SW480 (cell line): ENCODE results near the gene ATG9A.
"Not testable (repeated sequence)": the region's sequence is repeated elsewhere in the genome, so short reads cannot be mapped to it uniquely, and the experiment has no call there.

Source experiments
- DNase-seq: peaks from one replicate; pipeline ENCODE4 v3.0.0-alpha.2; 2016; ENCODE audit warnings: low spot score

The ATG9A gene, protein sequence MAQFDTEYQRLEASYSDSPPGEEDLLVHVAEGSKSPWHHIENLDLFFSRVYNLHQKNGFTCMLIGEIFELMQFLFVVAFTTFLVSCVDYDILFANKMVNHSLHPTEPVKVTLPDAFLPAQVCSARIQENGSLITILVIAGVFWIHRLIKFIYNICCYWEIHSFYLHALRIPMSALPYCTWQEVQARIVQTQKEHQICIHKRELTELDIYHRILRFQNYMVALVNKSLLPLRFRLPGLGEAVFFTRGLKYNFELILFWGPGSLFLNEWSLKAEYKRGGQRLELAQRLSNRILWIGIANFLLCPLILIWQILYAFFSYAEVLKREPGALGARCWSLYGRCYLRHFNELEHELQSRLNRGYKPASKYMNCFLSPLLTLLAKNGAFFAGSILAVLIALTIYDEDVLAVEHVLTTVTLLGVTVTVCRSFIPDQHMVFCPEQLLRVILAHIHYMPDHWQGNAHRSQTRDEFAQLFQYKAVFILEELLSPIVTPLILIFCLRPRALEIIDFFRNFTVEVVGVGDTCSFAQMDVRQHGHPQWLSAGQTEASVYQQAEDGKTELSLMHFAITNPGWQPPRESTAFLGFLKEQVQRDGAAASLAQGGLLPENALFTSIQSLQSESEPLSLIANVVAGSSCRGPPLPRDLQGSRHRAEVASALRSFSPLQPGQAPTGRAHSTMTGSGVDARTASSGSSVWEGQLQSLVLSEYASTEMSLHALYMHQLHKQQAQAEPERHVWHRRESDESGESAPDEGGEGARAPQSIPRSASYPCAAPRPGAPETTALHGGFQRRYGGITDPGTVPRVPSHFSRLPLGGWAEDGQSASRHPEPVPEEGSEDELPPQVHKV

DNA sequence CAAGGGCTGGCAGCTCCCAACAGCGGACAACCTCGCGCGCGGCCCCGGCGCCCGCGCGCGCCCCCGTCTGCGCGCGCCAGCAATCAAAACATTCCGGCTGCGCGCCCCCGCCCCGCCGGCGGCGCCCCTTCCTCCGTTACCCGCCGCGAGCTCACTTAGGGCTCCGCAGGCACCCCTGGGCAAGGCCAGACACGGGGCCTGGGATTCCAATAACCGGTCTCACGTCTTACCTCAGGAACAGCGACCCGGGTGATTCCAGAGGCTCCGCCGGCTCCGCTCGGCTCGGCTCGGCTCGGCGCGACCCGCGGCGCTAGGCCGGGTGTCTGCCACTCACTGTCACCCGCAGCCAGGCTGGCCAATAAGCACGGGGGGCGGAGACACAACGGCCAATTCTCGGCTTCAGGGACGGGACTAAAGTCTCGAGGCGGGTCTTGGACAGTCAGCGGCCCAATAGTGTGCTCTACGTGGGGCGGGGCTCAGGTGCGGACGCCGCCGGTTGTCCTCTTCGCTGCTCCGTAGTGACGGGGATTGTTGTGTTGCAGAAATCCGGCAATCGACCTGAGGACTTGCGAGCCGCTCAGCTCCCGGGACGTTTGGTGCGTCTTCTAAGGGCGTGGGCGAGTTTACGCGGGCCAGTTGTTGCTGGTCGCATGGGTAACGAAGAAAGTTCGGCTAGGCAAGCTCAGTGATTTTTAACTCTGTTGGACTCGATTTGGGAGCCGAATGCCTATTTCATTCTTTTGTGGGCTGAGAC, at the start of gene ATG9A, which contains the start of gene ANKZF1:
Gene ATG9A, minus strand, starts transcription at position 332 of the 754 bp plus-strand sequence. CDS start 1,612 bp downstream, outside the sequence.
Gene ANKZF1, plus strand, starts transcription at position 502 of the 754 bp plus-strand sequence. CDS start 452 bp downstream, outside the sequence.
- DNase-seq, result peak; percentile 99

DNA sequence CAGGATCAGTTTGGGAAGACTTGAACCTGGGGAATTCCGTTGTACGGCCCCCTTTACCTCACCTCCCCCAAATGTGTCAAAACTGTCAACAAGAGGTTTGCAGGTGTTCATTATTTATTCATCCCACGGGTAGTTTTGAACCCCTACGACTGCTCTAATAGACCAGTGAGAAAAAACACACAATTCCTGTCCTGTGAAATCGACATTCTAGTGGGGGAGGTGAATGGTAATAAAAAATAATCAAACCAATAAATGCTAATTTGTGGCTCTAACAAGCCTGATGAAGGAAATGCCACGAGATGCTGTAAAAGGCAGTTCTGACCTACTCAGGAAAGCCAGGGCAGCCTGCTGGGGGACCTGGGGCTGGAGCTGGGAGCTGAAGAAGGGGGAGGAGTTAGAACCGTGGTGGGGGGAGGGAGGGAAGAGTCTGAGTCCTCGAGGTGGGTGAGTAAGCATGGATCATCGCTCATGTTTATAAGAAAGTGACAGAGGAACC, 49.3 kb upstream of the ATG9A start:
- DNase-seq, result no peak

DNA sequence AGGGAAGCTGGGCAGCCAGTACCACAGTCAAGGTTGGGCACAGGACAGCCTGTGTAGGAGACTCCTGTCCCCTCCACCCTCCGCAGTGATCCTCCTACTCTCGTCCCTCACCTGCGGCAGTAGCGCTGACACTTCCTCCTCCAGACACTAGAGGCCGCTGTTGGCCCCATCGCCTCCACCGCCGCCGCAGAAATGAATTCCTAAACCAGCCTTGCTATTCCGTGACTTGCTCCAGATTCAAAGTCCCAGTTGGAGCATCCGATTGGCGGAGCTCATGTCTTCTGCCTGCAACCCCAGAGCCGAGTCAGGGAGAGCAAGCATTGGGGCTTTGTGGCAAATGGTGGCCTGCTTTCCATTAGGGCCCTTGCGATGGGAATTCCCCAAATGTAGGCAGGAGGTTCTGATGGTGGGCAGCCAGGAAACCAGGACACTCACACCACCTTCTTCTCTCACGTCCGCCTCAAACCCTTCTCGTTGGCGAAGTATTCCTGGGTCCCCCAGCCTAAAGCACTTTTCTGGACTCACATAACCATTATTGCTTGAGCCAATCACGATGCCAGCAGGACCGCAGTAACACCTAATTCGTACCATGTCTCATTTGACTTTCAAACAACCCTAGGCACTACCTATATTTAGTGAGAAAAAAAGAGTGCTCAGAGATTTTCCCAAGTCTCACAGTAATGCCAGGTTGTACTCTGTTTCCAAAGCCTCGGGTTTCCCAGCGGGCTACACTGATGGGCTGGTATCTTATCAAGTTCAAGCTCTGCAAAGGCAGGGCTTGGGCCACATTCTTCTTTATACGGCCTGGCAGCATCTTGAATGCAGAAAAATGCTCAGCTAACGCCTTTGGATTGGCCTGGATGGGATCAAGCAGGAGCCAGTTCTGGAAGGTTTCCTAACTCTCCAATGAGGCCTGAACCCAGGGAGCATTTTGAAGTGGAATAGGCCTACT, 48.5 kb upstream of the ATG9A start:
- peak; percentile 76 for DNase-seq

DNA sequence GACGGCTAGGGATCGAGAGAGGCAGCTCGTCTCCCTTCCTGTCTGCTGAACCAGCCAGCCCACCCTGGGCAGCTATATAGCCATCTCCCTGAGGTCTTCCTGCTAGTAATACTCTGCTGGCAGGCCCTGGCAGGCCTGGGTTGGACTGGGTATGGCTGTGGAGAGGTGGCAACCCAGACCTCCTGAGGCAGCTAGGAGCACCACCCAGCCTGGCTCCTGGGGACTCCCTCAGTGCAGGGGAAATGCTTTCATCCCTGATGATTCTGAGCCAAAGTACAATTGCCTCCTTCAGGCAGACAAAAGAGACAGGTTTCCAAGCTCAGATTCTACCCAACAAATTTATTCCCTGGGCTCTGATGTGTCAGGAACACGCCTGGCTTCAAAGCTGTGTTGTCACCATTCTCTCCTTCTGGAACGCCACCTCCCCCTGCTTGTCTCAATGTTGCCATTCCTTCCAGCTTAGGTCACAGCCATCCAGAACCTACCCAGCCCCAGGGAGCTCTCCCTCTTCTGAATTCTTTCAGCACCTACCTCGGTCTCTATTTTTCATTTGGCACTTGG, 45.0 kb upstream of the ATG9A start:
- peak; percentile 81 for DNase-seq

DNA sequence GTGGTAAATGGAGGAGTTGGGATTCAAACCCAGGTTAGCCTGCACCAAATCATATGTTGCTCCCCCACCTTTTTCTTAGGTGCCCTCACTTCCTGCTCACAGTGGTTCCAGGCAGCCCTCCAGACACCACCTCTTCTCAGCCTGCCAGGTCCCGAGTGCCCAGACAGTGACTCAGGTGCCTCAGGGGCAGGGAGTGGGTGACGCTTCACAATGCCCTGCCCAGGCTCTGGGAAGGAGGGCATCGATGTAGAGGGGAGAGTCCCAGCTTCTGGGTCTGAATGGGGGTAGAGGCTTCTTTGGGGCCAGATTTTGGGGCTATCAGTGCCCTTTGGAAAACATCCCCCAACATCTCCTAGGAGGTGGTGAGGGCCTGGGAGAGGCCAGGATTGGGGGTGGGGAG, 44.5 kb upstream of the ATG9A start:
- DNase-seq, result no peak

DNA sequence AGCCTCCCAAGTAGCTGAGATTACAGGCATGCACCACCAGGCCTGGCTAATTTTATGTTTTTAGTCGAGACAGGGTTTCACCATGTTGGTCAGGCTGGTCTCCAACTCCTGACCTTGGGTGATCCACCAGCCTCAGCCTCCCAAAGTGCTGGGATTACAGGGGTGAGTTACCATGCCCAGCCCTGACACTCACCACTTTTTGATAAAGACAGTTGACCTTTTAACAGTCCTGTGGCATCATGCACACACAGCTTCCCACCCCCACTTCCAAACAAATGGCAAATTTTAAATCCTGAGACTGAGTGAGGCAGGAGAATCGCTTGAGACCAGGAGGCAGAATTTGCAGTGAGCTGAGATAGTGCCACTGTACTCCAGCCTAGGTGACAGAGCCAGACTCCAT, 43.6 kb upstream of the ATG9A start:
- no peak for DNase-seq

DNA sequence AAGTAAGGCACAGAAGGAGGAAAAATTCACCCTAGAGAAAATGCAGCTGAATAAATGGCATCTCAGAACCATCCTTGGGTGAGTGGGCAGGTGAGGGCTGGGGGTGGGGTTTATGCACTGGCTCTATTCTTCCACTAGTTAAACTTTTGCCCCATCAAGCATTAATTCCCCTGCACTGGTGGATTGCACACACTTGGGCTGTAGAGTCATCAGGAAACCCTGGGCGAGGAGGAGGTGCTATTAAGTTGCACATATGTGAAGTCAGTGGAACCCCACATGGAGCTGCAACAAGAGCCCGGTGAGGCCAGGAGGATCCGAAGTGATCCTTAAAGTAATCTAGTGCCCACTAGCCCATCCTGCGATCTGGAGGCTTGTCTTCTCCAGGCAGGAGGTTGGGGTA, 42.9 kb upstream of the ATG9A start:
- DNase-seq, result no peak

DNA sequence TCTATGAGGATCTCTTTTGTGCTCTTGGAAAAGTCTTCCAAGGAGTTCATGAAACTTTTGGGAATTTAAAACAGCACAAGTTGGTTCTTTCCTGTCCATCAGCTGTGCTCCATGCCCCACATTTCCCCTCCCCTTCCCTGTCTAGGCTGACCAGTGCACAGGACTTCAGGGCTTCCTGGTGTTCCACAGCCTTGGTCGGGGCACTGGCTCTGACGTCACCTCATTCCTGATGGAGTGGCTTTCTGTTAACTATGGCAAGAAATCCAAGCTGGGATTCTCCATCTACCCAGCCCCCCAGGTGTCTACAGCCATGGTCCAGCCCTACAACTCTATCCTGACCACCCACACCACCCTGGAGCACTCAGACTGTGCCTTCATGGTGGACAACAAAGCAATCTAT, 41.6 kb upstream of the ATG9A start:
- no peak for DNase-seq

DNA sequence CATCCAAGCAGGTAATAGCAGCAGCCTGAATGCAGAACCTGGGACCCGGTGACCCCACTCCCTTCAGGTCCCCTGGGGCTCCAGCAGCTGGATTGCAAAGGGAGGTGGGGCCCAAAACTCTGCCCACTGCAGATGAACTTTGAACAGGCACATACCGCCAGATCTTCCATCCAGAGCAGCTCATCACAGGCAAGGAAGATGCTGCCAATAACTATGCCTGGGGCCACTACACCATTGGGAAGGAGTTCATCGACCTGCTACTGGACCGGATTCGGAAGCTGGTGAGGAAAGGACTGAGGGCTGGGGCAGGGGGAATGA, 40.6 kb upstream of the ATG9A start:
- DNase-seq, result no peak

DNA sequence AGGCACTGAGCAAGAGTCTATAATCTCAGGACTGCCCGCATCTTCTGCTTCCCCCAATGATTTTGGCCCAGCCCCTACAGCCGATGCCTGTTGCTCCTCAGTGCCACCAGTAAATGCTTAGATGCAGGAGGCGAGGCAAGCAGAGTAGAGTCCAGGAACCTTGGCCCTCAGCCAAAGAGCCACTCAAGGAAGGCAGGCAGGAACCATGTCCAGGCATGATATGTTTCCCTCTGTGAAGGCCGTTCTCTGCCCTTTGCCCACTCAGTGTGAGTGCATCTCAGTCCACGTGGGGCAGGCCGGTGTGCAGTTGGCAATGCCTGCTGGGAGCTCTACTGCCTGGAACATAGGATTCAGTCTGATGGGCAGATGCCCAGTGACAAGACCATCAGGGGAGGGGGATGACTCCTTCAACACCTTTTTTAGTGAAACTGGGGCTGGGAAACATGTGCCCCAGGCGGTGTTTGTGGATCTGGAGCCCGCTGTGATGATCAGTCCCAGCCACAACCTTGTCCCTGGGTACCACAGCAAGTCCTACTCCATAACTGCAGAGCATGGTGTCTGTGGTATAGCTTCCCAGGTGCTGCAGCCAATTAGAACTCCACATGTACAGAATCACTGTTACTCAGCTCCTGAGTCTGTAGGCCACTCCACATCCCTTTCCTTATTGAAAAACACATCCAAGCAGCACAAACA, 40.1 kb upstream of the ATG9A start:
- DNase-seq, result no peak

DNA sequence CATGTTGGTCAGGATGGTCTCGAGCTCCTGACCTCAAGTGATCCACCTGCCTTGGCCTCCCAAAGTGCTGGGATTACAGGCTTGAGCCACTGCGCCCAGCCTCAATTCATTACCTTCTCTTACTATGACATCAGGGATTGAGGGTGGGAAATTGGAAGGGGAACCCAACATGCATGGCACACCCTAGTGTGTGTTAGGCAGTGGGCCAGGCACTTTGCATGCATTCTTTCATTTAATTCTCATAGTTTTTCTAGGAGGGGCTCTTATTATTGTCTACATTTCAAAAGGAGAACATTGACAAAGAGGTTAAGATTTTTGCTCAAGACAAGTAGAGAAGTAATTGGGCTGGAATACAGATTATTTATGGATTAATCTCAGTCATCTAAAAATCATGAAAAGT, 38.9 kb upstream of the ATG9A start:
- no peak for DNase-seq

DNA sequence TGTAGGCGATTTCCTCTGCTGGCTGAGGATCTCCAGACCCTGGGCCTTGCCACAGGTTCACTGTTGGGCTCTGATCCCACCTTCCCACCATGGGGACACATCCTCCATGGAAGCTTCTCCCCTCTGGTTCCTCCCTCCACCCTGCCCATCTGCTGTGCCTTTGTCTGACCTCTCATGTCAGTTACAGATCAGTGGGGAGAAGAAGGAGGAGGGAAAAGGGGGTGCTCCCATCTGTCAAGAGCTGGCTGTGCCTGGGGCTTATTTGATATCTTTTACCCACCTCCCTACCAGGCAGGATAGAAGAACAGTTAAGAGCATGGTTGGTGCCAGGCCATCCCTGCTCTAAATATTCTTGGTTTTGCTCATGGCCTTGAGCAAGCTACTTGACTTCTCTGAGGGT, 37.5 kb upstream of the ATG9A start:
- DNase-seq, result no peak

DNA sequence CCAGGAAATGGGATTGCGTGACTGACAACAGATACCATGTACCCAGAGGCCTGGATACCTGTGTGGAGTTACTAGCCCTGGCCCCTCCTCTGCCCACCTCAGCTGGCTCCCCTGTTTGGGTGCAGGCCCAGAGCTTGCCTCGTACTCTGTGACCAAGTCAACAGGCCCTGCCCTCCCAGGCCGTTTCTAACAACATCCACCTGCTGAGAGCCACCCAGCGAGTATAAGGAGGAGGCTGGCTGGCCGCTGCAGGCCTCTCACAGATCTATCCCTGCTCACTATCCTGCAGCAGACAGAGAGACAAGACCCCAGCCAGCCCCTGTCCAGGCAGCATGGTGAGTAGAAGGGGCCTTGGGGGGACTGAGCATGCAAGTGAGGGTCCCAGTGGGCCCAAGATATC, 36.8 kb upstream of the ATG9A start:
- DNase-seq, result no peak

DNA sequence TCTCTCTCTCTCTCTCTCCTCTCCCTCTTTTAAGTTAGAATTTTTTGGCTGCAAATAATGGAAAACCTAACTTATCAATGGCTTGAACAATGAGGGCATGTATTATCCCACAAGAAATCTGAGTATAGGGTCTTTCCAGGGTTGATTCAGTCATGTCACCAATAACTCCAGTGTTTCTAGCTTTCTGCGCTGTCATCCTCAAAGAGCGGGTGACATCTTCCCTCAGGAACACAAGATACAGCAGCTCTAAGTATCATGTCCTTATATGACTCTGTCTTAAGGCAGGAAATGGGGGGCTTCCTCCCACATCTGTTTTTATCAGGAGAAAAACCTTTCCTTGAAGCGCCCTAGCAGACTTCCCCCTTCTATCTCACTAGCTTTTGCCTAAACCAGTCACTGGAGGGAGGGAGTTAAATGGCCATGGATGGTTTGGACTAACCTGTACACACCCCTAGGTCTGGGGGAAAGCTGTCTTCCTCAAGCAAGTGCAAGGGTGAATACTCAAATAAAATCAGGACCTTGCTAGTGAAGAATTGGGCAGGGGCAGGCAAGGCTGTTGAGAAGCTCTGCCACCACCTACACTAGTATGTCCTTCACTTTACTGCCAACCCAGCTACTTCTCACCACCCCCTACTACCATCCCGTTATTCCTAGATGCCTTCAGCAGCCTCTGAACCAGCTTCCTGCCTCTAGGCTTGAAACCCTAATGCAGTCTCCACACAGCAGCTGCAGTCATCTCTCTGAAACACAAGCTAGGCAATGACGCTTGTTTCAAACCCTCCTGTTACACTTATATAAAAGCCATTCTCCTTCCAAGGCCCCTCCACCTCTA, 31.8 kb upstream of the ATG9A start:
- DNase-seq, result no peak

DNA sequence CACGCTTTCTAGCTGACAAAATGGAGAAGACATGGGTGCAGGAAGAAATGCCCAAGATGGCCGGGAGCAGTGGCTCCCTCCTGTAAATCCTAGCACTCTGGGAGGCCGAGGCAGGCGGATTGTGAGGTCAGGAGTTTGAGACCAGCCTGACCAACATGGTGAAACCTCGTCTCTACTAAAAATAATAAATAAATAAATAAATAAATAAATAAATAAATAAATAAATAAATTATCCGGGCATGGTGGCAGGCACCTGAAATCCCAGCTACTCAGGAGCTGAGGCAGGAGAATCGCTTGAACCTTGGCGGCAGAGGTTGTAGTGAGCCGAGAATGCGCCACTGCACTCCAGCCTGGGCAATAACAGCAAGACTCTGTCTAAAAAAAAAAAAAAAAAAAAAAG, 29.5 kb upstream of the ATG9A start:
- not testable (repeated sequence) for DNase-seq

DNA sequence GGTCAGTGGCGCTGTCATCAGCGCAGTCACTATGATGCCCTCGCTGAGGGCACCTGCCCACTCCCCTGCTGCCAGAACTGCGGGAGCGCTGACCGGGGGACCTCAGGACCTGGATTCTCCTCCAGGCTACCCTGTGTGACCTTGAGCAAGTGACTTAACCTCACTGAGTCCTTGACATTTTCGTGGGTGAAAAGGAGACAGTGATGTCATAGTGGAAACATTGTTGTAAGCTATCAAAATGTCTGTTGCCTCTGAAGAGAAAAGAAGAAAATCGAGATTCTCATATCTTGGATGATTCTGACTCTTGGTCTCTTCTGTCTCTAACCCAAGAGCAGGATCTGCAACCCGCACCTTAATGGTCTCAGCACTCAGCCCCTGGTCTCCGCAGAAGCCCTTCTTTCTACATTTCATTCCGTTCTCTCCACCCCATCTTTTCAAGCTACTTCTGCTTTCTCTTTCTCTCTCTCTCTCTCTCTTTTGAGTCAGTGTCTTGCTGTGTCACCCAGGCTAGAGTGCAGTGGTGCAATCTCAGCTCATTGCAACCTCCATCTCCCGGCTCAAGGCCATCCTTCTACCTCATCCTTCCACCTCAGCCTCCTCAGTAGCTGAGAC, 25.3 kb upstream of the ATG9A start:
- no peak for DNase-seq

DNA sequence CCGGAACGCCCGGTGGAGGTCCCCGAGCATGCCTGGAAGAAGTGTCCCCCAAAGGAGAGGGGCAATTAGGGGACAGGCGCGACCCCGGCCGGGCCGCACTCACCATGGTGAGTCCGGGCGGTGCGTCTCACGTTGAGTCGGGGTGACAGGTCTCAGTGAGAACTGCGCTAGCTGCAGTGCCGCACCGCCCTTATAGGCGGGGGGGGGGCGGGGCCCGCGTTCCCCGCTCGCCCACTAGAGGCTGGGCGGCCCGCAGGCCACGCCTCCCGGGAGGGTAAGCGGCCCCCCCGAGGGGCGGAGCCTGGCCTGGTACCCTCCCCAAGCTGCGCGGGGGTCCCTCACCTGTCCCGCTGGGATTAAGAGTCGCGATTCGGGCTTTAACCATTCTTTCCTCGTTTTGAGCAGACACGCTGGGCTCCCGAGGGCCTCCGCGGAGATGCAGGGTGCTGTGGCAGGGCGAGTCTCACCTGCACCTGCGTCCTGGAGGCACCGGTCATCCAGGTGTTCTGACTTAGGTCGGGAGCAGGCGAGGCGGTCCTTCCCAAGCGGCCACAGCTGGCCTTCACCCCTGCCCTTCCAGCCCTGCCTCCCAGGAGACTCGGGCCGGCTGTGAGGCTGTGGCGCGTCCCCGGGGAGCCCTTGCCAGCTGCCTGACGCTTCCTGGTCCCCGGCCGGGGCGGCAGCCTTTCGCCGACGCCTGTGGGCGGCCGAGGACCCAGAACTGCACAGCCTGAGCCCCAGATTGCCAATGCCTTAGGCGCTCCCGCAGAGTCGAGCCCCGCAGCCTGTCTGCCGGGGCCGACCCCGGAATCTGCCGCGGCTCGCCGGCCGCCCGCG, 24.5 kb upstream of the ATG9A start, which contains the start of gene TUBA4A:
Gene TUBA4A, minus strand, starts transcription at position 166 of the 837 bp plus-strand sequence. Its CDS starts 60 bp downstream, at position 106.
- peak; percentile 77 for DNase-seq
